ENCODE results near the gene SPRED3.

The SPRED3 gene

GRCh38 chr19:38422438-38422837, 33.9 kb downstream of the SPRED3 start:
- no peak for DNase-seq

- no peak for DNase-seq
These were observed 35.8 kb downstream of the SPRED3 start for GRCh38 chr19:38424272-38424671.

- no peak for DNase-seq
These were observed 36.8 kb downstream of the SPRED3 start for GRCh38 chr19:38425222-38425809.

- DNase-seq: peak; percentile 65
These were observed 37.4 kb downstream of the SPRED3 start, which contains the start of gene RASGRP4 for GRCh38 chr19:38425810-38426466. RASGRP4 (minus strand) TSS chr19:38426219; CDS start chr19:38426091, 128 bp downstream.

- peak; percentile 82 for DNase-seq
These were observed 38.7 kb downstream of the SPRED3 start for GRCh38 chr19:38427035-38427677.

GRCh38 chr19:38429055-38429810, 40.7 kb downstream of the SPRED3 start:
- DNase-seq: peak; percentile 66

- no peak for DNase-seq
These were observed 41.3 kb downstream of the SPRED3 start for GRCh38 chr19:38429811-38430156.

- no peak for DNase-seq
These were observed 42.4 kb downstream of the SPRED3 start for GRCh38 chr19:38430931-38431330.

GRCh38 chr19:38433268-38433733, 44.8 kb downstream of the SPRED3 start, which contains the start of gene RYR1:
RYR1 (plus strand) TSS chr19:38433691; CDS start chr19:38433830, 139 bp downstream.
- DNase-seq: peak; percentile 67

GRCh38 chr19:38434549-38435051, 46.1 kb downstream of the SPRED3 start:
- no peak for DNase-seq

GRCh38 chr19:38437295-38437694, 48.8 kb downstream of the SPRED3 start:
- no peak for DNase-seq

GRCh38 chr19:38437917-38438316, 49.4 kb downstream of the SPRED3 start:
- no peak for DNase-seq

- DNase-seq: no peak
These were observed 52.1 kb downstream of the SPRED3 start for GRCh38 chr19:38440592-38440991.

GRCh38 chr19:38441657-38442348, 53.3 kb downstream of the SPRED3 start:
- DNase-seq: no peak

GRCh38 chr19:38442736-38443135, 54.2 kb downstream of the SPRED3 start:
- no peak for DNase-seq

- DNase-seq: no peak
These were observed 55.0 kb downstream of the SPRED3 start for GRCh38 chr19:38443458-38443999.

GRCh38 chr19:38444026-38444425, 55.5 kb downstream of the SPRED3 start:
- DNase-seq: no peak

- no peak for DNase-seq
These were observed 56.9 kb downstream of the SPRED3 start for GRCh38 chr19:38445362-38445761.

- no peak for DNase-seq
These were observed 59.7 kb downstream of the SPRED3 start for GRCh38 chr19:38448225-38448624.
